Peyer's patch (tissue), 4 donors: ENCODE measurements around the gene COL27A1.

ENCODE experiments used
- CTCF ChIP-seq, 6 experiments: fragments of 450-650 bp in 4 of 6; fragments of 200-600 bp in 2 of 6; sonication (generic) in 1 of 6; IDR thresholded peaks; one replicate each; pipeline ENCODE4 v1.5.1; 2017 to 2019; ENCODE audit warnings: antibody characterized with exemption in 6 of 6, mild to moderate bottlenecking in 3 of 6, moderate library complexity in 1 of 6
- POLR2A ChIP-seq, 2 donors: fragments of 450-650 bp; IDR thresholded peaks; one replicate each; pipeline ENCODE4 v1.5.1; 2017; ENCODE audit warnings: antibody characterized with exemption in 2 of 2, mild to moderate bottlenecking in 2 of 2, moderate library complexity in 2 of 2

- TF ChIP-seq CTCF (IDR thresholded peaks at IDR 0.05): no peak
- no peak for TF ChIP-seq POLR2A (IDR thresholded peaks at IDR 0.05)
Measured at GRCh38 chr9:114282926-114283325, 127.6 kb downstream of the COL27A1 start.
